GM12872 (cell line): ENCODE results near the gene DDX46.

ENCODE experiments used
- TF ChIP-seq, protein P1 (sequence below): IDR thresholded peaks from 3 replicates; pipeline ENCODE4 v1.5.1; 2011; ENCODE audit warnings: low read depth, mild to moderate bottlenecking, low read length, moderate library complexity; ENCODE audit not compliant: insufficient read depth

The DDX46 gene

DNA sequence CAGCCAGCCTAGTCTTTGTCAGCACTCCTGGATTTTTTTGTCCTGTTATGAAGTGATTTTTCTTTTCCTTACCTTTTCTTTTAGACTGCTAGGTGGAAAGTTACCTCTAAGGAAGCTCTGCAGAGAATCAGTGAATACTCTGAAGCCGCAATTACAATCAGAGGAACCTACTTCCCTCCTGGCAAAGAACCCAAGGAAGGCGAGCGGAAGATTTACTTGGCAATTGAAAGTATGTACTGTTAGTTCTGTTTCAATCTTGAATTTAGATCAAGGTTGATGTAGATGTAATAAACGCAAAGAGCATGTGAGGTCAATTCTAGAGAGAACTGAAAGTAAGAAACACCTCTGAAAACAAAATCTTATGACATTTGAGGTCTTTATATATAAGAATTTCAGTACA is 60.2 kb downstream of the DDX46 start:
- TF ChIP-seq, protein P1, sequence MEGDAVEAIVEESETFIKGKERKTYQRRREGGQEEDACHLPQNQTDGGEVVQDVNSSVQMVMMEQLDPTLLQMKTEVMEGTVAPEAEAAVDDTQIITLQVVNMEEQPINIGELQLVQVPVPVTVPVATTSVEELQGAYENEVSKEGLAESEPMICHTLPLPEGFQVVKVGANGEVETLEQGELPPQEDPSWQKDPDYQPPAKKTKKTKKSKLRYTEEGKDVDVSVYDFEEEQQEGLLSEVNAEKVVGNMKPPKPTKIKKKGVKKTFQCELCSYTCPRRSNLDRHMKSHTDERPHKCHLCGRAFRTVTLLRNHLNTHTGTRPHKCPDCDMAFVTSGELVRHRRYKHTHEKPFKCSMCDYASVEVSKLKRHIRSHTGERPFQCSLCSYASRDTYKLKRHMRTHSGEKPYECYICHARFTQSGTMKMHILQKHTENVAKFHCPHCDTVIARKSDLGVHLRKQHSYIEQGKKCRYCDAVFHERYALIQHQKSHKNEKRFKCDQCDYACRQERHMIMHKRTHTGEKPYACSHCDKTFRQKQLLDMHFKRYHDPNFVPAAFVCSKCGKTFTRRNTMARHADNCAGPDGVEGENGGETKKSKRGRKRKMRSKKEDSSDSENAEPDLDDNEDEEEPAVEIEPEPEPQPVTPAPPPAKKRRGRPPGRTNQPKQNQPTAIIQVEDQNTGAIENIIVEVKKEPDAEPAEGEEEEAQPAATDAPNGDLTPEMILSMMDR, result no peak

- TF ChIP-seq, protein P1, result no peak
Measured at GRCh38 chr5:134819407-134819963, 60.9 kb downstream of the DDX46 start.

GRCh38 chr5:134821841-134822240 is 63.3 kb downstream of the DDX46 start:
- TF ChIP-seq, protein P1, result no peak

GRCh38 chr5:134824681-134825080 is 66.1 kb downstream of the DDX46 start:
- TF ChIP-seq, protein P1, result no peak

- TF ChIP-seq, protein P1, result no peak
Measured at GRCh38 chr5:134825212-134825611, 66.6 kb downstream of the DDX46 start.

DNA sequence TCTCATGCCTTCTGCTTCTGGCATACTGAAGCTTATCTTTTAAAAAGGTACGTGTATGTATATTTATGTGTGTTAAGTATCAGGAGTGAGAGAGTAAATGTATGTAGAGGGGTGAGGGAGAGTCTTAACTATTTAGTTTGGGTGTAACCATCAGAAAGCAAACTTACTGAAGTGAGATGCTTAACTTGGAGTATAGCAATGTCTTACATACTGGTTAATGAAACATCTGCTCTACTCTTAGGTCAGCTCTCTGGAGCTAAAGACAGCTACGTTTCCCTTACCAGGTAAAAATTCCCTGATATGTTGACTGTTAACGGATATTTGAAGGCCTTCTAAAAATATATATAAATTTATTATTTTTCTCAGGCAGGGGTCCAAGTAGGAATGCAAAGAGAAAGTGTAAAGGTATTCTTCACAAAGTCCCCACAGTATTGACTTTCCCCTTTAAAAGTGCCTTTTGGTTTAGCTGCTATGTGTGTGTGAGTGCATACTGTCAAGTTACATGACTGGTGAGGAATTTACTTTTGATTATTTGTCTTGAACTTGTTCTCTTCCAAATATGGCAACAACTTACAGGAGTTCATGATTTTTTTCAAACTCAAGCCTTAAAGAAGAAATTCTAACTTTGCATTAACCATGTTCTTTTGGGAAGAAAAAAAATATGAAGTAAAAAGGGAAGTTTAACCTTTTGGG is 74.9 kb downstream of the DDX46 start:
- TF ChIP-seq, protein P1, result no peak

- TF ChIP-seq, protein P1, result no peak
Measured at GRCh38 chr5:134835623-134836022, 77.0 kb downstream of the DDX46 start.
